ENCODE data around the gene ADCY2. TPM values are rescaled to one million over a fixed set of nuclear protein-coding genes. Genes with fewer than 3 reads are reported as not detected.

The ADCY2 gene
- total and polyA plus RNA-seq, 9 of the 15 experiments (the other 6 are each of a cell fraction or from before 2014, with no cell fraction given): 0.01 to 0.15 (median 0.03) TPM; not detected in 5

- H4K20me1 ChIP-seq (replicated peaks; ENCODE audit: control insufficient read depth, insufficient read depth, low read length): no peaks in the 10 kb centered on the region
- no peak overlapping the region for H3K27ac ChIP-seq (ENCODE audit: extremely low read depth, low read depth, low read length)
- intact Hi-C loops (cut with micrococcal nuclease): no loop called here
- no peak overlapping the region for H2AFZ ChIP-seq (ENCODE audit: low read depth, low read length)
- TF ChIP-seq ZNF324 (CRISPR knock-in tag; IDR thresholded peaks at IDR 0.05): no peak
- no peak for TF ChIP-seq ETS2 (tag; IDR thresholded peaks at IDR 0.05; ENCODE audit: borderline replicate concordance, poor library complexity, severe bottlenecking)
- TF ChIP-seq BRF2 (IDR thresholded peaks at IDR 0.05; ENCODE audit: borderline replicate concordance, insufficient read depth, insufficient read length): no peak
- no peak for TF ChIP-seq USF1 (CRISPR knock-in tag; IDR thresholded peaks at IDR 0.05)
- H3K79me2 ChIP-seq (ENCODE audit: control insufficient read depth, insufficient read depth, low read length): no peaks in the 10 kb centered on the region
- H3K9me3 ChIP-seq (replicated peaks; ENCODE audit: control insufficient read depth, insufficient read depth, low read depth, low read length): no peaks in the 10 kb centered on the region
- no peaks in the 10 kb centered on the region for H3K4me1 ChIP-seq (replicated peaks in 1 of 2; ENCODE audit: control insufficient read depth in 2 of 2, insufficient read depth in 2 of 2, low read length in 2 of 2)
- no peaks in the 10 kb centered on the region for H3K9me1 ChIP-seq (ENCODE audit: control insufficient read depth, insufficient read depth, low read length)
- 3% methylated on average over 2 of the region's 2 CpGs for WGBS (ENCODE audit: insufficient coverage, low coverage, missing lambda C conversion rate)
- no peak for DNase-seq (ENCODE audit: extremely low read depth in 1 of 4, low spot score in 3 of 4)
- in situ Hi-C loops (cut with MboI): no loop called here
- H3K9ac ChIP-seq (ENCODE audit: insufficient read depth in 1 of 2, low read depth in 2 of 2, low read length in 2 of 2): no peak overlapping the region
- ChIA-PET POLR2A (no interaction called here), CTCF (ENCODE audit: low intra/inter-chr PET ratio) (no interaction called here)
- no TSS peak for BruUV-seq (replicated peaks)
- H3K4me3 ChIP-seq: no peak overlapping the region
- FAIRE-seq: no peak
- no peaks in the 10 kb centered on the region for H3K36me3 ChIP-seq (ENCODE audit: control insufficient read depth, insufficient read depth, low read length)
- H3K27me3 ChIP-seq (ENCODE audit: control insufficient read depth in 2 of 2, insufficient read depth in 2 of 2, low read length in 2 of 2): no peaks in the 10 kb centered on the region
- ATAC-seq: no peak
- H3K4me2 ChIP-seq (ENCODE audit: insufficient read depth, low read length): no peak overlapping the region
Measured at GRCh38 chr5:7456206-7456605, 60.3 kb downstream of the ADCY2 start.

Data from K562 (cell line).